Measurements from ENCODE around the gene ATOH8. TPM values are rescaled to one million over a fixed set of nuclear protein-coding genes. Genes with fewer than 3 reads are reported as not detected.

Gene ATOH8
- total and polyA plus RNA-seq, 10 of the 15 experiments (the other 5 are each of a cell fraction or from before 2014, with no cell fraction given) = 0.03 to 0.60 TPM; not detected in 8

- no peak for DNase-seq (ENCODE audit: low read depth, low spot score)
- ChIA-PET SMC1A (ENCODE audit: uncharacterized antibody, unreplicated experiment) (interaction anchor here (0.6 kb wide), 1 partner anchor 72 kb away, joined by 3 read pairs; no protein-coding TSS in a partner anchor), POLR2A (interaction anchor here (0.6 kb wide), 1 partner anchor 16 kb away, joined by 5 read pairs; no protein-coding TSS in a partner anchor), CTCF (interaction anchor here (1.6 kb wide), 1 partner anchor 14 kb away, joined by 8 read pairs; no protein-coding TSS in a partner anchor), RAD21 (ENCODE audit: unreplicated experiment) (interaction anchor here (1.0 to 1.2 kb wide), 2 partner anchors 13 to 71 kb away, joined by 4 to 5 read pairs; no protein-coding TSS in a partner anchor)
- in situ Hi-C loops (cut with MboI) (no loop called here), intact Hi-C loops (cut with micrococcal nuclease; ENCODE audit: unreplicated experiment) (no loop called here)
- WGBS (ENCODE audit: insufficient coverage, insufficient replicate concordance, low lambda C conversion rate, missing lambda C conversion rate) = 37% methylated on average over 11 of the region's 11 CpGs
- no peak for FAIRE-seq
- Histone ChIP-seq H3K9me3 (replicated peaks; ENCODE audit: control insufficient read depth, insufficient read depth, low read length) (no peaks in the 10 kb centered on the region; the same call in 2 of the 3 replicates), H3K79me2 (ENCODE audit: control insufficient read depth, insufficient read depth, low read length) (no peaks in the 10 kb centered on the region), H4K20me1 (ENCODE audit: control insufficient read depth, insufficient read depth) (no peaks in the 10 kb centered on the region), H2AFZ (ENCODE audit: control insufficient read depth, low read depth, low read length) (no peak overlapping the region), H3K9ac (ENCODE audit: control insufficient read depth, insufficient read depth, low read length) (no peak overlapping the region), H3K27me3 (replicated peaks in 1 of 2; ENCODE audit: control insufficient read depth in 2 of 2, insufficient read depth in 2 of 2, low read length in 1 of 2) (peaks cover 2 to 3% of the 10 kb centered on the region in 2 experiments; a peak in 2 of 4 replicates), H3K36me3 (ENCODE audit: control insufficient read depth in 2 of 2, insufficient read depth in 2 of 2, low read length in 1 of 2) (no peaks in the 10 kb centered on the region), H3K4me2 (ENCODE audit: control insufficient read depth, insufficient read depth) (no peak overlapping the region), H3K4me3 (no peak overlapping the region), H3K27ac (ENCODE audit: control insufficient read depth, insufficient read depth) (no peak overlapping the region), H3K4me1 (ENCODE audit: control insufficient read depth, insufficient read depth, low read length) (no peaks in the 10 kb centered on the region)
- no peak; the same call in 1 of the 3 replicates for ATAC-seq
- no TSS peak for BruUV-seq (replicated peaks)
- TF ChIP-seq CTCF (IDR thresholded peaks at IDR 0.05 in 2 of 3, conservative IDR thresholded peaks at IDR 0.05 in 1 of 3; ENCODE audit: control insufficient read depth in 2 of 3, extremely low read depth in 1 of 3, insufficient read depth in 1 of 3, low read depth in 3 of 3, low read length in 3 of 3) = no peak
- no peak for TF ChIP-seq EED (IDR thresholded peaks at IDR 0.05; ENCODE audit: low read depth)
- TF ChIP-seq MEF2B (IDR thresholded peaks at IDR 0.05; ENCODE audit: partially characterized antibody, poor library complexity, severe bottlenecking) = no peak
- no peak for TF ChIP-seq FOS (IDR thresholded peaks at IDR 0.05; ENCODE audit: borderline replicate concordance, extremely low read depth, insufficient read length)
- TF ChIP-seq KAT2A (conservative IDR thresholded peaks at IDR 0.05; ENCODE audit: control insufficient read depth, low read depth, low read length) = no peak
- TF ChIP-seq TCF7 (IDR thresholded peaks at IDR 0.05; ENCODE audit: borderline replicate concordance) = no peak
Measured at GRCh38 chr2:85799215-85799956, 45.6 kb downstream of the ATOH8 start.
